Measurements from ENCODE around the gene RBM24. TPM values are rescaled to one million over a fixed set of nuclear protein-coding genes. Genes with fewer than 3 reads are reported as not detected.

RBM24 gene
- total RNA-seq, 1 donor from 2014 or later = 19.6 TPM

- no peak for DNase-seq (ENCODE audit: low spot score)
- Mint-ChIP-seq H3K4me3 (ENCODE audit: unreplicated experiment) (no peak overlapping the region), H3K9me3 (ENCODE audit: unreplicated experiment) (peaks cover 6% of the 10 kb centered on the region), H3K36me3 (ENCODE audit: low read depth, unreplicated experiment) (no peaks in the 10 kb centered on the region), H3K4me1 (ENCODE audit: unreplicated experiment) (no peaks in the 10 kb centered on the region), H3K27me3 (ENCODE audit: unreplicated experiment) (no peaks in the 10 kb centered on the region), H3K27ac (ENCODE audit: unreplicated experiment) (no peak overlapping the region)
- TF ChIP-seq CTCF (IDR thresholded peaks at IDR 0.05; ENCODE audit: unreplicated experiment) = no peak
These were observed 39.1 kb upstream of the RBM24 start for GRCh38 chr6:17242087-17242486.

- no peak for TF ChIP-seq CTCF (IDR thresholded peaks at IDR 0.05; ENCODE audit: unreplicated experiment)
- no peak overlapping the region for H3K27ac Mint-ChIP-seq (ENCODE audit: unreplicated experiment)
- H3K4me1 Mint-ChIP-seq (ENCODE audit: unreplicated experiment) = no peaks in the 10 kb centered on the region
- H3K27me3 Mint-ChIP-seq (ENCODE audit: unreplicated experiment) = no peaks in the 10 kb centered on the region
- H3K4me3 Mint-ChIP-seq (ENCODE audit: unreplicated experiment) = no peak overlapping the region
- no peak for DNase-seq (ENCODE audit: low spot score)
- H3K9me3 Mint-ChIP-seq (ENCODE audit: unreplicated experiment) = no peaks in the 10 kb centered on the region
- no peaks in the 10 kb centered on the region for H3K36me3 Mint-ChIP-seq (ENCODE audit: low read depth, unreplicated experiment)
These were observed 30.9 kb upstream of the RBM24 start for GRCh38 chr6:17250237-17250636.

- TF ChIP-seq CTCF (IDR thresholded peaks at IDR 0.05; ENCODE audit: unreplicated experiment) = no peak
- Mint-ChIP-seq H3K36me3 (ENCODE audit: low read depth, unreplicated experiment) (no peaks in the 10 kb centered on the region), H3K4me1 (ENCODE audit: unreplicated experiment) (no peaks in the 10 kb centered on the region), H3K9me3 (ENCODE audit: unreplicated experiment) (no peaks in the 10 kb centered on the region), H3K4me3 (ENCODE audit: unreplicated experiment) (no peak overlapping the region), H3K27me3 (ENCODE audit: unreplicated experiment) (no peaks in the 10 kb centered on the region), H3K27ac (ENCODE audit: unreplicated experiment) (no peak overlapping the region)
- no peak for DNase-seq (ENCODE audit: low spot score)
These were observed 29.2 kb upstream of the RBM24 start for GRCh38 chr6:17251953-17252352.

DNA sequence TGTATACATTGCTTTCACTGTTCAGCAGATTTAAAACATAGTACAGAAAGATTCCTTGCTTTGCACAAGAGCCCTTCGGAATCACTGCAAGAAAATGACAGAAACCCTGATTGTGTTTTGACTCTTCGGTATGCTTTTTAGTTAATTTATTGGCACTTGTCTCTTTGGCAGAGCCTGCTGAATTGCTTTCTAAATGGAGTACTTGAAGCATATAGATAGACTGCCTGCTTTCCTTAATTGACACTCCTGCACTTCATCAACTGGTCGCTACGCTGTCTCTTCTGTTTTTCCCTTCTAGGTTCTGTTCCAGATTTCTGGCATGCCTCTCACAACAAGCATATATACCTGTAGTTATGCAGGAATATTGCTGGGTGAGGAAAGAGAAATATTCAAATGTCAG is 22.4 kb upstream of the RBM24 start:
- no peaks in the 10 kb centered on the region for H3K27me3 Mint-ChIP-seq (ENCODE audit: unreplicated experiment)
- TF ChIP-seq CTCF (IDR thresholded peaks at IDR 0.05; ENCODE audit: unreplicated experiment) = no peak
- H3K4me3 Mint-ChIP-seq (ENCODE audit: unreplicated experiment) = no peak overlapping the region
- no peaks in the 10 kb centered on the region for H3K4me1 Mint-ChIP-seq (ENCODE audit: unreplicated experiment)
- no peak for DNase-seq (ENCODE audit: low spot score)
- H3K27ac Mint-ChIP-seq (ENCODE audit: unreplicated experiment) = no peak overlapping the region
- no peaks in the 10 kb centered on the region for H3K36me3 Mint-ChIP-seq (ENCODE audit: low read depth, unreplicated experiment)
- no peaks in the 10 kb centered on the region for H3K9me3 Mint-ChIP-seq (ENCODE audit: unreplicated experiment)

- Mint-ChIP-seq H3K4me1 (ENCODE audit: unreplicated experiment) (no peaks in the 10 kb centered on the region), H3K27me3 (ENCODE audit: unreplicated experiment) (no peaks in the 10 kb centered on the region), H3K36me3 (ENCODE audit: low read depth, unreplicated experiment) (peaks cover 3% of the 10 kb centered on the region), H3K4me3 (ENCODE audit: unreplicated experiment) (no peak overlapping the region), H3K27ac (ENCODE audit: unreplicated experiment) (no peak overlapping the region), H3K9me3 (ENCODE audit: unreplicated experiment) (no peaks in the 10 kb centered on the region)
- DNase-seq (ENCODE audit: low spot score) = no peak
- TF ChIP-seq CTCF (IDR thresholded peaks at IDR 0.05; ENCODE audit: unreplicated experiment) = no peak
These were observed 15.6 kb upstream of the RBM24 start for GRCh38 chr6:17265570-17265969.
